Thyroid gland (tissue), 4 donors: ENCODE results near the gene IGF2R.

ENCODE experiments used
- CTCF ChIP-seq, 6 experiments: fragments of 200-600 bp in 3 of 6; fragments of 450-650 bp in 3 of 6; sonication (generic) in 3 of 6; IDR thresholded peaks; one replicate each; pipeline ENCODE4 v1.5.1; 2016 to 2019; ENCODE audit warnings: antibody characterized with exemption in 6 of 6, mild to moderate bottlenecking in 2 of 6, inconsistent platforms in 1 of 6, moderate library complexity in 1 of 6
- POLR2A ChIP-seq, 2 donors: fragments of 450-650 bp; IDR thresholded peaks; one replicate each; pipeline ENCODE4 v1.6.1; 2017; ENCODE audit warnings: antibody characterized with exemption in 2 of 2, mild to moderate bottlenecking in 2 of 2, moderate library complexity in 1 of 2

GRCh38 chr6:159996626-159997497 lies 28.0 kb downstream of the IGF2R start:
- no peak for TF ChIP-seq POLR2A (IDR thresholded peaks at IDR 0.05)
- no peak for TF ChIP-seq CTCF (IDR thresholded peaks at IDR 0.05)
